T-cell (primary cell): ENCODE results near the gene C6orf47. TPM values are rescaled to one million over a fixed set of nuclear protein-coding genes. Genes with fewer than 3 reads are reported as not detected.
A peak's percentile ranks its signal among the peaks of the same experiment; 100 is the strongest.

Experiments
- ATAC-seq, 4 experiments: fragments of 200-7000 bp in 3 of 4; fragments of 150-1000 bp in 1 of 4; cut with Tn5 transposase; replicated peaks in 1 of 4; 1 replicate in 3 of 4; 2 replicates in 1 of 4; pipeline ENCODE4 v1.10.0; 2021; ENCODE audit warnings: moderate library complexity in 3 of 4, mild to moderate bottlenecking in 2 of 4, moderate number of reproducible peaks in 1 of 4
- CTCF ChIA-PET, 2 donors: fragments of 300-600 bp; sonication (Branson Sonifier 250); formaldehyde crosslinking; loops; one replicate each; lab custom pipeline; 2022; ENCODE audit warnings: antibody characterized with exemption in 2 of 2; lab: Charles Lee
- POLR2A ChIA-PET, 2 donors: fragments of 300-600 bp; sonication (Branson Sonifier 250); formaldehyde crosslinking; loops; one replicate each; lab custom pipeline; 2022; ENCODE audit warnings: antibody characterized with exemption in 2 of 2; lab: Charles Lee
- DNase-seq, 35 experiments: peaks; one replicate each; pipeline versions ENCODE4 v3.0.0 to v3.0.0-alpha.2; 2013 to 2023
- H3K27ac ChIP-seq: one replicate; pipeline ENCODE4 v1.5.1; 2013; ENCODE audit warnings: low read length
- H3K27me3 ChIP-seq, 2 experiments: replicated peaks in 1 of 2; 1 replicate in 1 of 2; 2 replicates in 1 of 2; pipeline versions ENCODE4 v1.6.1 to v1.7.0; 2013; ENCODE audit warnings: low read length in 1 of 2, mixed read lengths in 1 of 2; ENCODE audit not compliant: control insufficient read depth in 2 of 2, insufficient read depth in 2 of 2; ENCODE audit errors: extremely low read depth in 1 of 2
- H3K36me3 ChIP-seq, 2 donors: 1 replicate in 1 of 2; 2 replicates in 1 of 2; pipeline versions ENCODE4 v1.6.1 to v1.7.0; 2013; ENCODE audit warnings: low read length in 1 of 2; ENCODE audit not compliant: control insufficient read depth in 2 of 2, insufficient read depth in 1 of 2; ENCODE audit errors: extremely low read depth in 1 of 2
- H3K4me1 ChIP-seq, 2 experiments: 1 replicate in 1 of 2; 2 replicates in 1 of 2; pipeline versions ENCODE4 v1.6.1 to v1.7.0; 2013; ENCODE audit warnings: low read length in 2 of 2, mixed read lengths in 1 of 2; ENCODE audit not compliant: insufficient read depth in 2 of 2, control insufficient read depth in 1 of 2; ENCODE audit errors: extremely low read depth in 1 of 2
- H3K4me3 ChIP-seq, 2 donors: 1 replicate in 1 of 2; 2 replicates in 1 of 2; pipeline versions ENCODE4 v1.5.1 to v1.7.0; 2013; ENCODE audit warnings: mild to moderate bottlenecking in 2 of 2, low read length in 1 of 2, moderate library complexity in 1 of 2; ENCODE audit not compliant: control insufficient read depth in 1 of 2; ENCODE audit errors: extremely low read depth in 1 of 2
- H3K9me3 ChIP-seq: 2 replicates; pipeline ENCODE4 v1.7.0; 2013
- H3K27ac Mint-ChIP-seq, 2 donors: one replicate each; pipeline ENCODE4 v1.8.0; 2020 to 2021; ENCODE audit warnings: mild to moderate bottlenecking in 2 of 2, mixed read lengths in 2 of 2
- H3K27me3 Mint-ChIP-seq, 2 donors: one replicate each; pipeline ENCODE4 v1.8.0; 2021 to 2022; ENCODE audit warnings: mixed read lengths in 2 of 2
- H3K36me3 Mint-ChIP-seq: one replicate; pipeline ENCODE4 v1.8.0; 2021; ENCODE audit warnings: mixed read lengths
- H3K4me1 Mint-ChIP-seq, 3 donors: one replicate each; pipeline ENCODE4 v1.8.0; 2020 to 2022; ENCODE audit warnings: mixed read lengths in 3 of 3, mild to moderate bottlenecking in 1 of 3
- H3K4me3 Mint-ChIP-seq, 3 donors: one replicate each; pipeline ENCODE4 v1.8.0; 2020 to 2022; ENCODE audit warnings: mild to moderate bottlenecking in 3 of 3, mixed read lengths in 3 of 3, moderate library complexity in 3 of 3
- H3K9me3 Mint-ChIP-seq, 3 donors: one replicate each; pipeline ENCODE4 v1.8.0; 2020 to 2022; ENCODE audit warnings: mixed read lengths in 3 of 3
- WGBS: methylation state at CpG from one replicate; pipeline ENCODE4 v1.1.5; 2013; ENCODE audit warnings: missing lambda C conversion rate; ENCODE audit not compliant: insufficient coverage; 5-methylcytosine and 5-hydroxymethylcytosine counted together
- total RNA-seq, 35 experiments: library from RNA in 6 of 35; stranded (reverse) in 6 of 35; fragments of 120-200 nt in 1 of 35; gene quantifications; one replicate each; pipeline versions ENCODE4 v1.2.1 to v1.2.4 and lab custom pipeline; 2013 to 2026

Gene C6orf47
- total RNA-seq, 5 donors from 2014 or later (not counting 1 experiment from before 2014, with no cell fraction given), result 16.3 to 36.2 (median 33.4) TPM

DNA sequence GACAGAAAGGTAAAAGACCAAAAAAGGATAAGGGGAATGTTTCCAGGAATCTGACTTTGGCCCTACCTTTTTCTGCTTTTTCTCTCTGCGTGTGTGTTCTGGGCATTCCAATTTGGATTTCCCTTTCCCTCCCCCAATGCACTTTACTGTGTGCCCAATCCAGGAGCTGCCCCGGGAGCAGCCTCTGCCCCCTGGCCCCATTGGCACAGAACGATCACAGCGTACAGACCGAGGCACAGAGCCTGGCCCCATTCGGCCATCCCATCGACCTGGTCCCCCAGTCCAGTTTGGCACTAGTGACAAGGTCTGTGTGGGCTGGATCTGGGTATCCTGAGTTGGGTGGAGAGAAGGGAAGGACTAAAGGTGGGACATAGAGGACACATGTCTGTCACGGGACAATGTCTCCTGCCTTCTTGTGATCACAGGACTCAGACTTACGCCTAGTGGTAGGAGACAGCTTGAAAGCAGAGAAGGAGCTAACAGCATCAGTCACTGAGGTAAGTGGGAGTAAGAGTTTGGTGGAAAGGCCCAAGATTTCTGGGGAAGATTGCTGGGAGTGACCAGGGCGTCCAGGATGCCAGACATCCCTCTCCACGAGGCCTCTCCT lies 25.5 kb downstream of the C6orf47 start:
- Histone ChIP-seq H3K27me3 (no peaks in the 10 kb centered on the region), H3K27ac (no peak overlapping the region), H3K4me1 (no peaks in the 10 kb centered on the region), H3K4me3 (no peak overlapping the region), H3K36me3 (peaks cover 36 to 98% of the 10 kb centered on the region in 2 donors), H3K9me3 (no peaks in the 10 kb centered on the region)
- CTCF ChIA-PET, result no interaction called here
- Mint-ChIP-seq H3K9me3 (no peaks in the 10 kb centered on the region), H3K4me3 (no peak overlapping the region), H3K27me3 (no peaks in the 10 kb centered on the region), H3K36me3 (peaks cover 51% of the 10 kb centered on the region), H3K27ac (no peak overlapping the region), H3K4me1 (peaks cover 0 to 6% (median 2%) of the 10 kb centered on the region in 3 donors)
- DNase-seq (no peak), ATAC-seq (peak in 1 of 4 experiments; percentile 21)
- POLR2A ChIA-PET, result no interaction called here
- WGBS, result 86% methylated on average over 8 of the region's 11 CpGs

GRCh38 chr6:31634131-31634530 lies 26.4 kb downstream of the C6orf47 start:
- H3K36me3 Mint-ChIP-seq, result peaks cover 52% of the 10 kb centered on the region
- POLR2A ChIA-PET, result interaction anchor here in 1 of 2 donors (1.0 kb wide), 1 partner anchor 35 kb away, joined by 10 read pairs; no protein-coding TSS in a partner anchor
- H3K27me3 Mint-ChIP-seq, result no peaks in the 10 kb centered on the region
- no peaks in the 10 kb centered on the region for H3K9me3 Mint-ChIP-seq
- Histone ChIP-seq H3K4me1 (no peaks in the 10 kb centered on the region), H3K36me3 (peaks cover 37 to 97% of the 10 kb centered on the region in 2 donors), H3K4me3 (no peak overlapping the region), H3K27ac (no peak overlapping the region), H3K9me3 (no peaks in the 10 kb centered on the region), H3K27me3 (no peaks in the 10 kb centered on the region)
- DNase-seq (no peak), ATAC-seq (no peak)
- H3K4me3 Mint-ChIP-seq, result no peak overlapping the region
- no CpG with 5 or more reads among the region's 3 CpGs for WGBS
- CTCF ChIA-PET, result no interaction called here
- H3K27ac Mint-ChIP-seq, result no peak overlapping the region
- peaks cover 0 to 6% (median 0%) of the 10 kb centered on the region in 3 donors for H3K4me1 Mint-ChIP-seq

- ATAC-seq, result no peak
- CTCF ChIA-PET, result no interaction called here
- Histone ChIP-seq H3K9me3 (no peaks in the 10 kb centered on the region), H3K4me3 (no peak overlapping the region), H3K4me1 (no peaks in the 10 kb centered on the region), H3K36me3 (peaks cover 37 to 97% of the 10 kb centered on the region in 2 donors), H3K27ac (no peak overlapping the region), H3K27me3 (no peaks in the 10 kb centered on the region)
- 92% methylated on average over 5 of the region's 7 CpGs for WGBS
- H3K9me3 Mint-ChIP-seq, result no peaks in the 10 kb centered on the region
- H3K4me1 Mint-ChIP-seq, result peaks cover 0 to 6% (median 0%) of the 10 kb centered on the region in 3 donors
- peaks cover 52% of the 10 kb centered on the region for H3K36me3 Mint-ChIP-seq
- no peak for DNase-seq
- POLR2A ChIA-PET, result interaction anchor here in 1 of 2 donors (1.0 kb wide), 1 partner anchor 35 kb away, joined by 10 read pairs; no protein-coding TSS in a partner anchor
- H3K27me3 Mint-ChIP-seq, result no peaks in the 10 kb centered on the region
- H3K27ac Mint-ChIP-seq, result no peak overlapping the region
- H3K4me3 Mint-ChIP-seq, result no peak overlapping the region
These were observed 27.1 kb downstream of the C6orf47 start for GRCh38 chr6:31633447-31633846.

DNA sequence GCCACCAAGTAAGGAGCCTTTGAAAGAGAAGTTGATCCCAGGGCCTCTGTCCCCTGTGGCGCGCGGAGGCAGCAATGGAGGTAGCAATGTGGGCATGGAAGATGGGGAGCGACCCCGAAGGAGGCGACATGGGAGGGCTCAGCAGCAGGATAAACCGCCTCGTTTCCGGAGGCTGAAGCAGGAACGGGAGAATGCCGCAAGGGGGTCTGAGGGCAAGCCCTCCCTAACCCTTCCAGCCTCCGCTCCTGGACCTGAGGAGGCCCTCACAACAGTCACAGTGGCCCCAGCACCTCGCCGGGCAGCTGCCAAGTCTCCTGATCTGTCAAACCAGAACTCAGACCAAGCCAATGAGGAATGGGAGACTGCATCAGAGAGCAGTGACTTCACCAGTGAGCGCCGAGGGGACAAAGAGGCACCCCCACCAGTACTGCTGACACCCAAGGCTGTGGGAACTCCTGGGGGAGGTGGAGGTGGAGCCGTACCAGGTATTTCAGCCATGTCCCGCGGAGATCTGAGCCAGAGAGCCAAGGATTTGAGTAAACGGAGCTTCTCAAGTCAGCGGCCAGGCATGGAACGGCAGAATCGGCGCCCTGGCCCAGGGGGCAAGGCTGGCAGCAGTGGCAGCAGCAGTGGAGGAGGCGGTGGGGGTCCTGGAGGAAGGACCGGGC lies 28.2 kb downstream of the C6orf47 start:
- Mint-ChIP-seq H3K9me3 (no peaks in the 10 kb centered on the region), H3K4me1 (peaks cover 0 to 11% (median 3%) of the 10 kb centered on the region in 3 donors), H3K36me3 (peaks cover 62% of the 10 kb centered on the region), H3K27ac (no peak overlapping the region), H3K4me3 (no peak overlapping the region), H3K27me3 (no peaks in the 10 kb centered on the region)
- POLR2A ChIA-PET, result no interaction called here
- ATAC-seq (no peak), DNase-seq (no peak)
- CTCF ChIA-PET, result no interaction called here
- no peaks in the 10 kb centered on the region for H3K9me3 ChIP-seq
- no peak overlapping the region for H3K4me3 ChIP-seq
- no peaks in the 10 kb centered on the region for H3K4me1 ChIP-seq
- peaks cover 39 to 98% of the 10 kb centered on the region in 2 donors for H3K36me3 ChIP-seq
- H3K27me3 ChIP-seq, result no peaks in the 10 kb centered on the region
- H3K27ac ChIP-seq, result no peak overlapping the region
- WGBS, result 98% methylated on average over 9 of the region's 26 CpGs

GRCh38 chr6:31631681-31632278 lies 28.8 kb downstream of the C6orf47 start:
- H3K4me1 Mint-ChIP-seq, result peaks cover 0 to 14% (median 3%) of the 10 kb centered on the region in 3 donors
- peaks cover 40 to 98% of the 10 kb centered on the region in 2 donors for H3K36me3 ChIP-seq
- H3K9me3 Mint-ChIP-seq, result no peaks in the 10 kb centered on the region
- no peaks in the 10 kb centered on the region for H3K27me3 Mint-ChIP-seq
- ATAC-seq (peak in 1 of 4 experiments; percentile 5), DNase-seq (no peak)
- H3K36me3 Mint-ChIP-seq, result peaks cover 61% of the 10 kb centered on the region
- no peak overlapping the region for H3K4me3 ChIP-seq
- no peak overlapping the region for H3K27ac Mint-ChIP-seq
- CTCF ChIA-PET, result no interaction called here
- H3K4me1 ChIP-seq, result no peaks in the 10 kb centered on the region
- POLR2A ChIA-PET, result no interaction called here
- H3K9me3 ChIP-seq, result no peaks in the 10 kb centered on the region
- H3K4me3 Mint-ChIP-seq, result no peak overlapping the region
- H3K27me3 ChIP-seq, result no peaks in the 10 kb centered on the region
- 97% methylated on average over 19 of the region's 32 CpGs for WGBS
- no peak overlapping the region for H3K27ac ChIP-seq

GRCh38 chr6:31631209-31631608 lies 29.4 kb downstream of the C6orf47 start:
- Mint-ChIP-seq H3K27me3 (no peaks in the 10 kb centered on the region), H3K9me3 (no peaks in the 10 kb centered on the region), H3K27ac (no peak overlapping the region), H3K4me1 (peaks cover 0 to 14% (median 3%) of the 10 kb centered on the region in 3 donors), H3K36me3 (peaks cover 60% of the 10 kb centered on the region), H3K4me3 (no peak overlapping the region)
- H3K4me1 ChIP-seq, result no peaks in the 10 kb centered on the region
- CTCF ChIA-PET, result no interaction called here
- H3K27ac ChIP-seq, result no peak overlapping the region
- no peak for DNase-seq
- H3K36me3 ChIP-seq, result peaks cover 40 to 98% of the 10 kb centered on the region in 2 donors
- H3K9me3 ChIP-seq, result no peaks in the 10 kb centered on the region
- no peaks in the 10 kb centered on the region for H3K27me3 ChIP-seq
- peak in 1 of 4 experiments; percentile 10 for ATAC-seq
- H3K4me3 ChIP-seq, result no peak overlapping the region
- 99% methylated on average over 9 of the region's 16 CpGs for WGBS
- POLR2A ChIA-PET, result no interaction called here
